ENCODE measurements around the gene HK3. TPM values are rescaled to one million over a fixed set of nuclear protein-coding genes. Genes with fewer than 3 reads are reported as not detected.

The HK3 gene
- total RNA-seq, 1 experiment from 2014 or later: not detected

DNA sequence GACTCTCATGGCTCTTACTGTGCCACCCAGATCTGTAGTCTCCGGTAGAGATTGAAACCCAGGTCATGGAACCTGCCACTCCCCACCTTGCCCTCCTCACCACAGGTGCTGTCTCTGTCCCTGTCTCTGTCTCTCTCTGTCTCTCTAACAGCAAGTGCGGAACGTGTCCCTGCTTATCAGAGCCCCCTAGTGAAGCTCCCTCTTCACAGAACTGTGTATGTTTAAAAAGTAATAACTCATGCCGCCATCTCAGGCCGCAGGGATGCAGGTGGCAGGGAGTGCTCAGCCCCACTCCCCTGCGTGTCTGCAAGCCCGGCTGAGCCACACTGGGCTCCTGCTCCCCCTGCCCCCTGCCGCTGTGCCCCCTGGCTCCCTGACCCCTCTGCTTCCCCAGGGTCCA, 45.0 kb downstream of the HK3 start:
- H4K20me1 ChIP-seq (ENCODE audit: low read length): no peaks in the 10 kb centered on the region
- ChIA-PET POLR2A (ENCODE audit: unreplicated experiment) (no interaction called here), CTCF (no interaction called here)
- BruUV-seq (replicated peaks): no TSS peak
- H3K4me2 ChIP-seq (ENCODE audit: low read length): no peak overlapping the region
- no peaks in the 10 kb centered on the region for H3K4me1 ChIP-seq (ENCODE audit: insufficient read depth, low read length)
- no peaks in the 10 kb centered on the region for H3K9me3 ChIP-seq (ENCODE audit: low read length)
- no peak overlapping the region for H3K9ac ChIP-seq (ENCODE audit: low read length)
- H2AFZ ChIP-seq (ENCODE audit: low read length): no peak overlapping the region
- H3K9me2 ChIP-seq (replicated peaks; ENCODE audit: low read length): no peaks in the 10 kb centered on the region
- H3K4me3 ChIP-seq (ENCODE audit: low read length): no peak overlapping the region
- peaks cover 10% of the 10 kb centered on the region; the same call in 1 of the 2 replicates for H3K27me3 ChIP-seq (ENCODE audit: low read length)
- intact Hi-C loops (cut with micrococcal nuclease): no loop called here
- TF ChIP-seq EZH2phosphoT487 (IDR thresholded peaks at IDR 0.05; ENCODE audit: borderline replicate concordance, low read length): no peak
- no peak for TF ChIP-seq EZH2 (IDR thresholded peaks at IDR 0.05; ENCODE audit: low read length, unreplicated experiment)
- no peaks in the 10 kb centered on the region for H3K36me3 ChIP-seq (ENCODE audit: low read depth, low read length)
- H3F3A ChIP-seq (ENCODE audit: low read length, unreplicated experiment): no peaks in the 10 kb centered on the region
- ATAC-seq: no peak
- no peak overlapping the region for H3K27ac ChIP-seq (ENCODE audit: low read length)
- H3K79me2 ChIP-seq (ENCODE audit: low read length): no peaks in the 10 kb centered on the region
- DNase-seq: no peak

DNA sequence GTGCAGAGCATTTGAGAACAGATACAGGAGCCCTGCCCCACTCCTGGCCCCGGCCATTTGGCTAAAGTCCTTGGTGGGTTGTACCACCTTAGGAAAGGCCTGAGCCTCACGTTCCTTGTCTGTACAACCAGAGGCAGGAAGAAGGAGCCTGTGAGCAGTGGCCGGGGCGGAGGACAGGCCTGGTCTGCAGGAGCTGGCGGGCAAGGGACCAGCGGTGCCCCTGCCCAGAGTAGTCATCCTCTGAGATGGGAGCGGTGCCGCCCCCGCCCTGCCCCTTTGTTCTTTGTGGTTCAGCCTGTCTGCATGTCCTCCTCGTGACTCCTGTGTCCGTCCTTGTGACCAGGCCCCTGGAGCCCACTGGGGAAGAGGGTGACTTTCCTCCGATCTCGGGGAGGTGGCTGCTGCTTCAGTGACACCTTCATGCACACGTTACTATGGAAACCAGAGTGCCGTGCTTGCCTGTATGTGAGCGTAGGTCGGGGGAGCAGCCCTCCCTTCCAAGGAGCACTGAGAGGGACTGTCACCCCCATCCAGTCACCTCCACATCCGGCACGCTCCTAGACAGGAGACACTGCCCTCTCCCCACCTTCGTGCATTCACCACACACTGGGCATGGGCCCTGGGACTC, 45.9 kb downstream of the HK3 start:
- no peak for DNase-seq
- POLR2A ChIA-PET (ENCODE audit: unreplicated experiment): no interaction called here
- no peak overlapping the region for H3K4me2 ChIP-seq (ENCODE audit: low read length)
- H3K27me3 ChIP-seq (ENCODE audit: low read length): peaks cover 10% of the 10 kb centered on the region; the same call in 1 of the 2 replicates
- no peak overlapping the region for H3K27ac ChIP-seq (ENCODE audit: low read length)
- no peaks in the 10 kb centered on the region for H3F3A ChIP-seq (ENCODE audit: low read length, unreplicated experiment)
- H2AFZ ChIP-seq (ENCODE audit: low read length): no peak overlapping the region
- CTCF ChIA-PET: no interaction called here
- no peaks in the 10 kb centered on the region for H3K36me3 ChIP-seq (ENCODE audit: low read depth, low read length)
- BruUV-seq (replicated peaks): no TSS peak
- H3K9me3 ChIP-seq (ENCODE audit: low read length): no peaks in the 10 kb centered on the region
- H3K4me3 ChIP-seq (ENCODE audit: low read length): no peak overlapping the region
- no peak overlapping the region for H3K9ac ChIP-seq (ENCODE audit: low read length)
- intact Hi-C loops (cut with micrococcal nuclease): no loop called here
- TF ChIP-seq, protein P1, sequence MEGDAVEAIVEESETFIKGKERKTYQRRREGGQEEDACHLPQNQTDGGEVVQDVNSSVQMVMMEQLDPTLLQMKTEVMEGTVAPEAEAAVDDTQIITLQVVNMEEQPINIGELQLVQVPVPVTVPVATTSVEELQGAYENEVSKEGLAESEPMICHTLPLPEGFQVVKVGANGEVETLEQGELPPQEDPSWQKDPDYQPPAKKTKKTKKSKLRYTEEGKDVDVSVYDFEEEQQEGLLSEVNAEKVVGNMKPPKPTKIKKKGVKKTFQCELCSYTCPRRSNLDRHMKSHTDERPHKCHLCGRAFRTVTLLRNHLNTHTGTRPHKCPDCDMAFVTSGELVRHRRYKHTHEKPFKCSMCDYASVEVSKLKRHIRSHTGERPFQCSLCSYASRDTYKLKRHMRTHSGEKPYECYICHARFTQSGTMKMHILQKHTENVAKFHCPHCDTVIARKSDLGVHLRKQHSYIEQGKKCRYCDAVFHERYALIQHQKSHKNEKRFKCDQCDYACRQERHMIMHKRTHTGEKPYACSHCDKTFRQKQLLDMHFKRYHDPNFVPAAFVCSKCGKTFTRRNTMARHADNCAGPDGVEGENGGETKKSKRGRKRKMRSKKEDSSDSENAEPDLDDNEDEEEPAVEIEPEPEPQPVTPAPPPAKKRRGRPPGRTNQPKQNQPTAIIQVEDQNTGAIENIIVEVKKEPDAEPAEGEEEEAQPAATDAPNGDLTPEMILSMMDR (conservative IDR thresholded peaks at IDR 0.05; ENCODE audit: low read depth, low read length): no peak
- H4K20me1 ChIP-seq (ENCODE audit: low read length): no peaks in the 10 kb centered on the region
- no peak for ATAC-seq
- H3K9me2 ChIP-seq (replicated peaks; ENCODE audit: low read length): no peaks in the 10 kb centered on the region
- no peaks in the 10 kb centered on the region for H3K4me1 ChIP-seq (ENCODE audit: insufficient read depth, low read length)
- no peaks in the 10 kb centered on the region for H3K79me2 ChIP-seq (ENCODE audit: low read length)

DNA sequence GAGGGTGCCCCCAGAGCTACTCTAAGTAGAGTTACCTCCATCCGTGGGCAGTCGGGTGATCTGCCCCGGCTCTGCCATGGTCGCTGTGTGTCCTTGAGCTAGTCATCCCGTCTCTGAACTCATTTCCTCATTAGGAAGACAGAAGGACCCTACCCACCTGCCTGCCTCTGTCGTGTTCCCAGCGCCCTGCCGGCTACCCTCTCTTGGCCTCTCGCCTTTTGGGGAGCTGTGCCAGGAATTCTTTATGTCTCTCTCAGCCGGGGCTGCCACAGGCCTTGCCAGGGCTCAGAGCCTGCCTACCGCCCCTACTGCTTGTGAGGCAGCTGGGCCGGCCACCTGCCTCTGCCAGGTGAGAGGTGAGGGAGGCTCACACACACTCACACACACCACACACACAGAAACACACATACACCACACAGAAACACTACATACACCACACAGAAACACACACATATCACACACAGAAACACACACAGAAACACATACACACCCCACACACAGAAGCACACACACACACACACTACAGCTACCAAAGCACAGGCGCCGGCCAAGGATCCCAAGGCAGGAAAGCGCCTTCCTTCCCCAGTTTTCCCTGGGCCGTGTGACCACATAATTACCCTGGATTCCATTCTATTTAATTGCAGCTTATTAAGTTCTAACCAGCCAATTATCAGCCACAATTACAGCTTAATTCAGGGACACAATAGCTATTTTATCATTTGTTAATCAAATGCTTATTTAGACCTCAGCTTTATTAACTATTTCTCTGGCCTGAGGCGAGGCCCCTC, 47.1 kb downstream of the HK3 start:
- TF ChIP-seq, protein P1 (conservative IDR thresholded peaks at IDR 0.05; ENCODE audit: low read depth, low read length): no peak
- TF ChIP-seq EZH2 (IDR thresholded peaks at IDR 0.05; ENCODE audit: low read length, unreplicated experiment): no peak
- no peak for TF ChIP-seq EZH2phosphoT487 (IDR thresholded peaks at IDR 0.05; ENCODE audit: borderline replicate concordance, low read length)
- BruUV-seq (replicated peaks): no TSS peak

More for the DNA sequence above, 47.1 kb downstream of the HK3 start:
- Histone ChIP-seq H4K20me1 (ENCODE audit: low read length) (no peaks in the 10 kb centered on the region), H3K27ac (ENCODE audit: low read length) (no peak overlapping the region), H3K36me3 (ENCODE audit: low read depth, low read length) (no peaks in the 10 kb centered on the region), H3K9me2 (replicated peaks; ENCODE audit: low read length) (no peaks in the 10 kb centered on the region), H3K4me1 (ENCODE audit: insufficient read depth, low read length) (no peaks in the 10 kb centered on the region), H2AFZ (ENCODE audit: low read length) (no peak overlapping the region), H3K79me2 (ENCODE audit: low read length) (no peaks in the 10 kb centered on the region), H3K4me2 (ENCODE audit: low read length) (no peak overlapping the region), H3K9ac (ENCODE audit: low read length) (no peak overlapping the region), H3K4me3 (ENCODE audit: low read length) (no peak overlapping the region), H3F3A (ENCODE audit: low read length, unreplicated experiment) (no peaks in the 10 kb centered on the region), H3K27me3 (ENCODE audit: low read length) (peaks cover 5% of the 10 kb centered on the region; the same call in 1 of the 2 replicates), H3K9me3 (ENCODE audit: low read length) (no peaks in the 10 kb centered on the region)
- ChIA-PET CTCF (no interaction called here), POLR2A (ENCODE audit: unreplicated experiment) (no interaction called here)
- no peak for ATAC-seq
- DNase-seq: no peak
- intact Hi-C loops (cut with micrococcal nuclease): no loop called here
